Measurements from ENCODE around the gene CHRDL2. TPM values are rescaled to one million over a fixed set of nuclear protein-coding genes. Genes with fewer than 3 reads are reported as not detected.

CHRDL2 gene
- total and polyA plus RNA-seq, 2 donors (not counting 1 experiment from before 2014, with no cell fraction given) = 0.24 TPM; not detected in 1

GRCh38 chr11:74717221-74717969, 13.8 kb downstream of the CHRDL2 start:
- WGBS (ENCODE audit: insufficient coverage) = 100% methylated on average over 2 of the region's 5 CpGs
- Mint-ChIP-seq H3K4me1 (no peaks in the 10 kb centered on the region), H3K27ac (no peak overlapping the region), H3K27me3 (peaks cover 7% of the 10 kb centered on the region), H3K9me3 (ENCODE audit: insufficient read depth) (no peaks in the 10 kb centered on the region), H3K4me3 (no peak overlapping the region)
- H3K4me2 ChIP-seq (replicated peaks; ENCODE audit: low read depth, low read length, poor library complexity, severe bottlenecking) = no peak overlapping the region
- POLR2A ChIA-PET = no interaction called here
- H3K9ac ChIP-seq (ENCODE audit: low read length) = no peak overlapping the region
- no peak for DNase-seq
- no peak overlapping the region for H2AFZ ChIP-seq (ENCODE audit: insufficient read depth, low read depth, low read length, poor library complexity, severe bottlenecking)
- no peaks in the 10 kb centered on the region for H3K4me1 ChIP-seq (ENCODE audit: control insufficient read depth in 2 of 2, insufficient read depth in 2 of 2, low read length in 2 of 2)
- no peaks in the 10 kb centered on the region for H4K20me1 ChIP-seq (ENCODE audit: control insufficient read depth, insufficient read depth, low read length, poor library complexity, severe bottlenecking)
- CTCF ChIA-PET = interaction anchor here (1.6 kb wide), 1 partner anchor 9 kb away, joined by 6 read pairs; no protein-coding TSS in a partner anchor
- H3K36me3 ChIP-seq (replicated peaks in 1 of 2; ENCODE audit: control extremely low read depth in 1 of 2, control insufficient read depth in 1 of 2, extremely low read depth in 1 of 2, insufficient read depth in 2 of 2, low read length in 1 of 2) = no peaks in the 10 kb centered on the region
- H3K27ac ChIP-seq (ENCODE audit: low read length in 2 of 2) = no peak overlapping the region
- no peak for ATAC-seq (ENCODE audit: low read depth)
- no peaks in the 10 kb centered on the region for H3K9me3 ChIP-seq (ENCODE audit: control extremely low read depth in 1 of 3, control insufficient read depth in 2 of 3, insufficient read depth in 1 of 3, low read length in 2 of 3)
- H3K27me3 ChIP-seq (replicated peaks in 1 of 4; ENCODE audit: control extremely low read depth in 1 of 4, control insufficient read depth in 3 of 4, insufficient read depth in 4 of 4, low read length in 3 of 4) = no peaks in the 10 kb centered on the region
- no peak overlapping the region for H3K4me3 ChIP-seq (ENCODE audit: control extremely low read depth in 1 of 5, extremely low read depth in 1 of 5, insufficient read depth in 1 of 5, low read depth in 2 of 5, low read length in 4 of 5)
- intact Hi-C loops (cut with micrococcal nuclease) = no loop called here
- no peaks in the 10 kb centered on the region for H3K79me2 ChIP-seq (ENCODE audit: control insufficient read depth, insufficient read depth, low read length)
- TF ChIP-seq CTCF (IDR thresholded peaks at IDR 0.05) (no peak), EZH2 (IDR thresholded peaks at IDR 0.05; ENCODE audit: borderline replicate concordance, insufficient read depth, low read depth, low read length, poor library complexity, severe bottlenecking) (no peak)

- Histone ChIP-seq H3K27ac (ENCODE audit: low read length in 2 of 2) (no peak overlapping the region), H3K4me2 (replicated peaks; ENCODE audit: low read depth, low read length, poor library complexity, severe bottlenecking) (no peak overlapping the region), H3K9me3 (ENCODE audit: control extremely low read depth in 1 of 3, control insufficient read depth in 2 of 3, insufficient read depth in 1 of 3, low read length in 2 of 3) (no peaks in the 10 kb centered on the region), H3K36me3 (replicated peaks in 1 of 2; ENCODE audit: control extremely low read depth in 1 of 2, control insufficient read depth in 1 of 2, extremely low read depth in 1 of 2, insufficient read depth in 2 of 2, low read length in 1 of 2) (no peaks in the 10 kb centered on the region), H3K79me2 (ENCODE audit: control insufficient read depth, insufficient read depth, low read length) (no peaks in the 10 kb centered on the region), H3K27me3 (replicated peaks in 1 of 4; ENCODE audit: control extremely low read depth in 1 of 4, control insufficient read depth in 3 of 4, insufficient read depth in 4 of 4, low read length in 3 of 4) (no peaks in the 10 kb centered on the region), H3K9ac (ENCODE audit: low read length) (no peak overlapping the region), H2AFZ (ENCODE audit: insufficient read depth, low read depth, low read length, poor library complexity, severe bottlenecking) (no peak overlapping the region), H4K20me1 (ENCODE audit: control insufficient read depth, insufficient read depth, low read length, poor library complexity, severe bottlenecking) (no peaks in the 10 kb centered on the region), H3K4me1 (ENCODE audit: control insufficient read depth in 2 of 2, insufficient read depth in 2 of 2, low read length in 2 of 2) (no peaks in the 10 kb centered on the region), H3K4me3 (ENCODE audit: control extremely low read depth in 1 of 5, extremely low read depth in 1 of 5, insufficient read depth in 1 of 5, low read depth in 2 of 5, low read length in 4 of 5) (no peak overlapping the region)
- POLR2A ChIA-PET = no interaction called here
- 71% methylated on average over 5 of the region's 7 CpGs for WGBS (ENCODE audit: insufficient coverage)
- Mint-ChIP-seq H3K4me1 (no peaks in the 10 kb centered on the region), H3K4me3 (no peak overlapping the region), H3K27ac (no peak overlapping the region), H3K27me3 (peaks cover 7% of the 10 kb centered on the region), H3K9me3 (ENCODE audit: insufficient read depth) (no peaks in the 10 kb centered on the region)
- TF ChIP-seq EZH2 (IDR thresholded peaks at IDR 0.05; ENCODE audit: borderline replicate concordance, insufficient read depth, low read depth, low read length, poor library complexity, severe bottlenecking) (no peak), CTCF (IDR thresholded peaks at IDR 0.05) (no peak)
- DNase-seq (no peak), ATAC-seq (ENCODE audit: low read depth) (no peak)
- intact Hi-C loops (cut with micrococcal nuclease) = no loop called here
- CTCF ChIA-PET = no interaction called here
These were observed 16.3 kb downstream of the CHRDL2 start for GRCh38 chr11:74714904-74715303.
